ENCODE data around the gene NANS.
"Not testable (repeated sequence)": the region's sequence is repeated elsewhere in the genome, so short reads cannot be mapped to it uniquely, and the experiment has no call there.

NANS gene

DNA sequence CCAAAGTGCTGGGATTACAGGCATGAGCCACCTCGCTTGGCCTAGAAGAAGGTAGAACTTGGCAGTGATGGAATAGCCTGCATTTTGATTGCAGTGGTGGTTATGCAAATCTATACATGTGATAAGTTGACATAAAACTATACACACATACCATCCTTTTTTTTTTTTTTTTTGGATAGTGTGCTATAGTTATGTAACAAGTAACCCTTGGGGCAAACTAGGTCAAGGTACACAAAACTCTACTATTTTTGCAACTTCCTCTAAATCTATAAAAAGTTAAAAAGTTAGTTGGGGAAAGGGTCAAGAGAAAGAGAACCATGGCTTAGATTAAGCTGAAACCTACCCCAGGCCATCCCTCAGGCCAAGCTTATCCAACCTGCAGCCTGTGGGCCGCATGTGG lies 51.4 kb downstream of the NANS start:
- TF ChIP-seq GLIS3 (CRISPR knock-in tag; IDR thresholded peaks at IDR 0.05) (no peak), TOX (CRISPR knock-in tag; IDR thresholded peaks at IDR 0.05; ENCODE audit: borderline replicate concordance) (no peak), POU6F1 (CRISPR knock-in tag; IDR thresholded peaks at IDR 0.05; ENCODE audit: borderline replicate concordance, low read depth) (no peak), ZFP3 (CRISPR knock-in tag; IDR thresholded peaks at IDR 0.05) (no peak), RARB (CRISPR knock-in tag; IDR thresholded peaks at IDR 0.05) (no peak), ESRRG (CRISPR knock-in tag; IDR thresholded peaks at IDR 0.05) (no peak), BACH2 (CRISPR knock-in tag; IDR thresholded peaks at IDR 0.05; ENCODE audit: borderline replicate concordance) (no peak), PPARA (CRISPR knock-in tag; IDR thresholded peaks at IDR 0.05; ENCODE audit: borderline replicate concordance) (no peak), OSR1 (CRISPR knock-in tag; IDR thresholded peaks at IDR 0.05) (no peak), ZFP30 (CRISPR knock-in tag; IDR thresholded peaks at IDR 0.05) (no peak), TCF4 (CRISPR knock-in tag; IDR thresholded peaks at IDR 0.05; ENCODE audit: borderline replicate concordance) (no peak), SNAI2 (CRISPR knock-in tag; IDR thresholded peaks at IDR 0.05) (no peak), ZNF565 (CRISPR knock-in tag; conservative IDR thresholded peaks at IDR 0.05; ENCODE audit: low read depth) (no peak), CSDC2 (CRISPR knock-in tag; IDR thresholded peaks at IDR 0.05) (no peak), ZC3H10 (CRISPR knock-in tag; IDR thresholded peaks at IDR 0.05) (no peak)
- TF ChIP-seq, protein P1, sequence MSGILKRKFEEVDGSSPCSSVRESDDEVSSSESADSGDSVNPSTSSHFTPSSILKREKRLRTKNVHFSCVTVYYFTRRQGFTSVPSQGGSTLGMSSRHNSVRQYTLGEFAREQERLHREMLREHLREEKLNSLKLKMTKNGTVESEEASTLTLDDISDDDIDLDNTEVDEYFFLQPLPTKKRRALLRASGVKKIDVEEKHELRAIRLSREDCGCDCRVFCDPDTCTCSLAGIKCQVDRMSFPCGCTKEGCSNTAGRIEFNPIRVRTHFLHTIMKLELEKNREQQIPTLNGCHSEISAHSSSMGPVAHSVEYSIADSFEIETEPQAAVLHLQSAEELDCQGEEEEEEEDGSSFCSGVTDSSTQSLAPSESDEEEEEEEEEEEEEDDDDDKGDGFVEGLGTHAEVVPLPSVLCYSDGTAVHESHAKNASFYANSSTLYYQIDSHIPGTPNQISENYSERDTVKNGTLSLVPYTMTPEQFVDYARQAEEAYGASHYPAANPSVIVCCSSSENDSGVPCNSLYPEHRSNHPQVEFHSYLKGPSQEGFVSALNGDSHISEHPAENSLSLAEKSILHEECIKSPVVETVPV (CRISPR knock-in tag; IDR thresholded peaks at IDR 0.05) = no peak
- no peak for ATAC-seq

DNA sequence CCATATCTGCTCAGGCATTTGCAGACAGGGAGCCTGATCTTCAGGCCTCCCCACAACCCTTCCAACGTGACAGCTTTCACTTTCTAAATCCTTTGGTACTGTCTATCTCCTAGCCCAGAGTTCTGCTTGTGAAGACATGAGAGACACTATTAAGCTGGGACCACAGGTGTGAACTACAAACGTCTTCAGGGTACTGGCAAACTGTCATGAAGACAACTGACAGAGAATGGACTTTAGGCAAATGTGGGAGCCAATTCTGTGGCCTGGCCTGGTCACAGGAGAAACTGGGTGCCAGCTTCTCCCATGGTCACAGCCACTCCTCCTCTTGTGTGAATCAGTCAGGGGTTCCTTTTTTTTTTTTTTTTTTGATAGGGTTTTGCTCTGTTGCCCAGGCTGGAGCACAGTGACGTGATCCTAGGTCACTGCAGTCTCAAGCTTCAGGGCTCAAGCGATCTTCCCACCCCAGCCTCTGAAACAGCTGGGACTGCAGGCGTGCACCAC lies 52.0 kb downstream of the NANS start:
- no peak for ATAC-seq

GRCh38 chr9:98109052-98109451 lies 52.5 kb downstream of the NANS start:
- TF ChIP-seq ZNF565 (CRISPR knock-in tag; conservative IDR thresholded peaks at IDR 0.05; ENCODE audit: low read depth) = no peak
- TF ChIP-seq RARB (CRISPR knock-in tag; IDR thresholded peaks at IDR 0.05) = no peak
- TF ChIP-seq TOX (CRISPR knock-in tag; IDR thresholded peaks at IDR 0.05; ENCODE audit: borderline replicate concordance) = no peak
- TF ChIP-seq POU6F1 (CRISPR knock-in tag; IDR thresholded peaks at IDR 0.05; ENCODE audit: borderline replicate concordance, low read depth) = no peak
- no peak for TF ChIP-seq GLIS3 (CRISPR knock-in tag; IDR thresholded peaks at IDR 0.05)
- TF ChIP-seq ZNF8 (CRISPR knock-in tag; IDR thresholded peaks at IDR 0.05) = no peak
- TF ChIP-seq, protein P2, sequence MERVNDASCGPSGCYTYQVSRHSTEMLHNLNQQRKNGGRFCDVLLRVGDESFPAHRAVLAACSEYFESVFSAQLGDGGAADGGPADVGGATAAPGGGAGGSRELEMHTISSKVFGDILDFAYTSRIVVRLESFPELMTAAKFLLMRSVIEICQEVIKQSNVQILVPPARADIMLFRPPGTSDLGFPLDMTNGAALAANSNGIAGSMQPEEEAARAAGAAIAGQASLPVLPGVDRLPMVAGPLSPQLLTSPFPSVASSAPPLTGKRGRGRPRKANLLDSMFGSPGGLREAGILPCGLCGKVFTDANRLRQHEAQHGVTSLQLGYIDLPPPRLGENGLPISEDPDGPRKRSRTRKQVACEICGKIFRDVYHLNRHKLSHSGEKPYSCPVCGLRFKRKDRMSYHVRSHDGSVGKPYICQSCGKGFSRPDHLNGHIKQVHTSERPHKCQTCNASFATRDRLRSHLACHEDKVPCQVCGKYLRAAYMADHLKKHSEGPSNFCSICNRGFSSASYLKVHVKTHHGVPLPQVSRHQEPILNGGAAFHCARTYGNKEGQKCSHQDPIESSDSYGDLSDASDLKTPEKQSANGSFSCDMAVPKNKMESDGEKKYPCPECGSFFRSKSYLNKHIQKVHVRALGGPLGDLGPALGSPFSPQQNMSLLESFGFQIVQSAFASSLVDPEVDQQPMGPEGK (CRISPR knock-in tag; IDR thresholded peaks at IDR 0.05; ENCODE audit: borderline replicate concordance) = no peak
- no peak for TF ChIP-seq TSHZ2 (CRISPR knock-in tag; IDR thresholded peaks at IDR 0.05)
- no peak for TF ChIP-seq BACH2 (CRISPR knock-in tag; IDR thresholded peaks at IDR 0.05; ENCODE audit: borderline replicate concordance)
- no peak for TF ChIP-seq ESRRG (CRISPR knock-in tag; IDR thresholded peaks at IDR 0.05)
- no peak for TF ChIP-seq ARNTL (CRISPR knock-in tag; IDR thresholded peaks at IDR 0.05; ENCODE audit: borderline replicate concordance, low read depth)
- TF ChIP-seq ZFP30 (CRISPR knock-in tag; IDR thresholded peaks at IDR 0.05) = no peak
- no peak for TF ChIP-seq ZC3H10 (CRISPR knock-in tag; IDR thresholded peaks at IDR 0.05)
- TF ChIP-seq, protein P1 (CRISPR knock-in tag; IDR thresholded peaks at IDR 0.05) = no peak
- TF ChIP-seq TCF4 (CRISPR knock-in tag; IDR thresholded peaks at IDR 0.05; ENCODE audit: borderline replicate concordance) = no peak
- TF ChIP-seq ZNF70 (CRISPR knock-in tag; IDR thresholded peaks at IDR 0.05) = no peak
- no peak for TF ChIP-seq OSR1 (CRISPR knock-in tag; IDR thresholded peaks at IDR 0.05)
- TF ChIP-seq SNAI2 (CRISPR knock-in tag; IDR thresholded peaks at IDR 0.05) = no peak
- no peak for TF ChIP-seq CSDC2 (CRISPR knock-in tag; IDR thresholded peaks at IDR 0.05)
- TF ChIP-seq PPARA (CRISPR knock-in tag; IDR thresholded peaks at IDR 0.05; ENCODE audit: borderline replicate concordance) = no peak
- ATAC-seq = no peak

More for the DNA sequence above, 52.0 kb downstream of the NANS start:
- TF ChIP-seq ZFP30 (CRISPR knock-in tag; IDR thresholded peaks at IDR 0.05) = no peak
- TF ChIP-seq ESRRG (CRISPR knock-in tag; IDR thresholded peaks at IDR 0.05) = no peak
- no peak for TF ChIP-seq ZNF565 (CRISPR knock-in tag; conservative IDR thresholded peaks at IDR 0.05; ENCODE audit: low read depth)
- TF ChIP-seq TCF4 (CRISPR knock-in tag; IDR thresholded peaks at IDR 0.05; ENCODE audit: borderline replicate concordance) = no peak
- no peak for TF ChIP-seq ZNF8 (CRISPR knock-in tag; IDR thresholded peaks at IDR 0.05)
- TF ChIP-seq TOX (CRISPR knock-in tag; IDR thresholded peaks at IDR 0.05; ENCODE audit: borderline replicate concordance) = no peak
- no peak for TF ChIP-seq ZFP3 (CRISPR knock-in tag; IDR thresholded peaks at IDR 0.05)
- no peak for TF ChIP-seq ARNTL (CRISPR knock-in tag; IDR thresholded peaks at IDR 0.05; ENCODE audit: borderline replicate concordance, low read depth)

GRCh38 chr9:98117097-98117496 lies 60.6 kb downstream of the NANS start:
- ATAC-seq = not testable (repeated sequence)
